Neutrophil (primary cell): Measurements from ENCODE around the gene GATAD2B.
A peak's percentile ranks its signal among the peaks of the same experiment; 100 is the strongest.

Source experiments
- H3K27ac ChIP-seq: fragments of 200-600 bp; sonication (generic); 2 replicates; pipeline ENCODE4 v1.5.1; 2016; ENCODE audit warnings: mild to moderate bottlenecking, moderate library complexity
- H3K27me3 ChIP-seq: fragments of 200-600 bp; sonication (generic); 2 replicates; pipeline ENCODE4 v1.6.0; 2016; ENCODE audit warnings: mild to moderate bottlenecking
- H3K36me3 ChIP-seq: fragments of 200-600 bp; sonication (generic); 2 replicates; pipeline ENCODE4 v1.5.1; 2017
- H3K4me1 ChIP-seq, 2 experiments: fragments of 200-600 bp in 1 of 2; sonication (generic) in 1 of 2; 1 replicate in 1 of 2; 2 replicates in 1 of 2; pipeline versions ENCODE4 v1.5.1 to v1.6.1; 2013 to 2016; ENCODE audit warnings: low read depth in 1 of 2, low read length in 1 of 2, mild to moderate bottlenecking in 1 of 2, moderate library complexity in 1 of 2; ENCODE audit not compliant: control insufficient read depth in 1 of 2, insufficient read depth in 1 of 2
- H3K4me3 ChIP-seq, 2 experiments: fragments of 200-600 bp in 1 of 2; sonication (generic) in 1 of 2; 1 replicate in 1 of 2; 2 replicates in 1 of 2; pipeline ENCODE4 v1.5.1; 2013 to 2016; ENCODE audit warnings: low read depth in 1 of 2, low read length in 1 of 2, mild to moderate bottlenecking in 1 of 2, moderate library complexity in 1 of 2
- H3K9me3 ChIP-seq: fragments of 200-600 bp; sonication (generic); 2 replicates; pipeline ENCODE4 v1.5.1; 2016
- CTCF ChIP-seq: fragments of 200-600 bp; sonication (generic); IDR thresholded peaks from 2 replicates; pipeline ENCODE4 v1.5.1; 2016; ENCODE audit warnings: antibody characterized with exemption

Gene GATAD2B

GRCh38 chr1:153816283-153816889 lies 106.4 kb downstream of the GATAD2B start:
- H3K27me3 ChIP-seq: no peaks in the 10 kb centered on the region
- no peak for TF ChIP-seq CTCF
- H3K9me3 ChIP-seq: no peaks in the 10 kb centered on the region
- no peak overlapping the region for H3K27ac ChIP-seq
- H3K4me1 ChIP-seq: no peaks in the 10 kb centered on the region
- no peak overlapping the region for H3K4me3 ChIP-seq
- peaks cover 77% of the 10 kb centered on the region for H3K36me3 ChIP-seq

DNA sequence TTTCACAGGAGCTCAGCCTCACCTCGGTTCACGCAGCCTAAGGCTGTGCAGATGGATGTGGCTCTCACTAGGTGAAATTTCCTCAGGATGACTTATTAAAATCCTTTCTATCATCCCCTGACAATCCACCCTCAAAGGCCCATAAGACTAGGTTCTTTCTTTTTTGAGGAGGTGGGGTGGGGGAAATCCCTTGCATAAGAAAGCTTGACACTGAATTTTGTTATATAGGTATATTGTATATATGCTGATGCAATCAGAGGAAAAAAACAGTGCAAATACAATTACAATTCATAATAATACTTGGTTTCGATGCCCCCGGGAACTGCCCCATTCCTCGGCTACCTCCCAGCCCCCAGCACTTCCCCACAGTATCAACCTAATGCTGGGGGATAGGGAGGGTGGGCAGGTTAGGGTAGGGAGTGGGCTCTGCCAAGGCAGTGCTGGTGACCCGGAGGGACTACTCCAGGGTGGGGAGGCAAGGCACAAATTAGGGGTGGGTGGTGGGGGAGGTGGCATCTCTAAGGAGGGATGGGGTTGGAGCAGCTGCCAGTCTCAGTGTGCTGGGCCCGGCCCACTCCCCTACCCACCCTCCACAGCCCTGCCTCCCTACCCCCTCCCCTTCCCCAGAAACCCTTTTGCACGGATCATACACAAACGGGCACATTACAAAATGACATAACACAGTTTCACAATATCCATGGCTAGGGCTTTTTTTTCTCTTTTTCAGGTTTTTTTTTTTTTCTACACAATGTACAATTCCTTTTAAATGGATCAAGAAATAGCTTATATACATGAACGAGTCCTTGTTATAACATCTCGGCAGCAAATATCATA lies 116.7 kb downstream of the GATAD2B start:
- Histone ChIP-seq H3K9me3 (no peaks in the 10 kb centered on the region), H3K27me3 (no peaks in the 10 kb centered on the region), H3K4me3 (no peak overlapping the region), H3K4me1 (peaks cover 13 to 20% of the 10 kb centered on the region in 2 experiments), H3K27ac (peak overlapping the region; percentile 50), H3K36me3 (peaks cover 49% of the 10 kb centered on the region)
- no peak for TF ChIP-seq CTCF

DNA sequence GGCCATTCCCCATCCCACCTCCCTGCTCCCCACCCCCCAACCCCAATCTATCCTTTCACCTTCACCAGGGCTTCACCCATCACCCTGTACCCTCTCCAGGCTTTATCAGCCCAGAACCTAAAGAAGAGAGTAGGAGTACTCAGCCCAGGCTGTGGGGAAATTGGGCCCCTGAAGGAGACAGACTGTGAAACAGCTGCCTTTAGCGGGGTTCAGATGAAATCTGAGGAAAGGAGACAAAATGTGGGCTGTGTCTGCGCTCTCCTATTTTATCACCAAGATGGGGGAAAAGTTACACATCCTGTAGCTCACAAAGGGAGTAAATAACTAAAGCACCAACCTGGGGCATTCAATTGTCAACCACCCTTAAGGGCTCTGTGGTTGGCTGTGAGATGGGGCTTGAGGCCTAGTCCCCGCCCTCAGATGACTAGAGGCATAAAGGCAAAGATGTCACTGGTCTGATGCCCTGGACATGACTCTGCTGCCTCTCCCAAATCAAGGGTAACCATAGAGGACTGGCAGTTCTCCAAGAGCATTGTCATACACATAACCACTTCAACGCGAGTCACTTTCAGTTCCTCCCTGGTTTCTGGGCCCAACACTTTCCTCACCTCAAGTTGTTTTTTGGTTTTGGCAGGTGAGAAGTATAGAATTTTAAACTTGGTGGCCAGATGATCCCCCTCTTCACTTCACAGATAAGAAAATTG lies 117.6 kb downstream of the GATAD2B start:
- Histone ChIP-seq H3K9me3 (no peaks in the 10 kb centered on the region), H3K4me3 (no peak overlapping the region), H3K27ac (peak overlapping the region; percentile 50), H3K27me3 (no peaks in the 10 kb centered on the region), H3K36me3 (peaks cover 40% of the 10 kb centered on the region), H3K4me1 (peaks cover 13 to 20% of the 10 kb centered on the region in 2 experiments)
- no peak for TF ChIP-seq CTCF

- no peak overlapping the region for H3K27ac ChIP-seq
- peaks cover 35% of the 10 kb centered on the region for H3K36me3 ChIP-seq
Observed at GRCh38 chr1:153804112-153804511, 118.7 kb downstream of the GATAD2B start.

More at GRCh38 chr1:153804112-153804511, 118.7 kb downstream of the GATAD2B start:
- no peak for TF ChIP-seq CTCF
- no peaks in the 10 kb centered on the region for H3K27me3 ChIP-seq
- H3K9me3 ChIP-seq: no peaks in the 10 kb centered on the region
- H3K4me3 ChIP-seq: no peak overlapping the region
- peaks cover 13 to 20% of the 10 kb centered on the region in 2 experiments for H3K4me1 ChIP-seq
